ENCODE results near the gene RTEL1. TPM values are rescaled to one million over a fixed set of nuclear protein-coding genes. Genes with fewer than 3 reads are reported as not detected.
"Not testable (repeated sequence)": the region's sequence is repeated elsewhere in the genome, so short reads cannot be mapped to it uniquely, and the experiment has no call there.

The RTEL1 gene
- total and polyA plus RNA-seq, 2 experiments from 2014 or later, result 14.8 to 14.9 TPM

- no peak for TF ChIP-seq CTCF (IDR thresholded peaks at IDR 0.05; ENCODE audit: low read depth, low read length)
Measured at GRCh38 chr20:63657260-63657936, 714 bp upstream of the RTEL1 start.

GRCh38 chr20:63658749-63659187, 656 bp downstream of the RTEL1 start:
- H3K27ac ChIP-seq, result peak overlapping the region; percentile 72
- H3K9me3 ChIP-seq (ENCODE audit: low read depth), result no peaks in the 10 kb centered on the region
- H3K27me3 ChIP-seq, result no peaks in the 10 kb centered on the region
- H3K36me3 ChIP-seq, result no peaks in the 10 kb centered on the region
- TF ChIP-seq CTCF (IDR thresholded peaks at IDR 0.05; ENCODE audit: low read depth, low read length), result no peak
- H3K4me1 ChIP-seq (ENCODE audit: low read depth), result no peaks in the 10 kb centered on the region
- DNase-seq (ENCODE audit: low read depth in 1 of 2, low spot score in 1 of 2), result peak in 1 of 2 donors; percentile 67
- H3K4me3 ChIP-seq, result peak overlapping the region; percentile 62

More at GRCh38 chr20:63657260-63657936, 714 bp upstream of the RTEL1 start:
- H3K27me3 ChIP-seq, result peaks cover 3% of the 10 kb centered on the region
- no peaks in the 10 kb centered on the region for H3K9me3 ChIP-seq (ENCODE audit: low read depth)
- peak overlapping the region; percentile 72 for H3K27ac ChIP-seq
- no peak overlapping the region for H3K4me3 ChIP-seq
- no peaks in the 10 kb centered on the region for H3K4me1 ChIP-seq (ENCODE audit: low read depth)
- DNase-seq (ENCODE audit: low read depth in 1 of 2, low spot score in 1 of 2), result no peak
- no peaks in the 10 kb centered on the region for H3K36me3 ChIP-seq

DNA sequence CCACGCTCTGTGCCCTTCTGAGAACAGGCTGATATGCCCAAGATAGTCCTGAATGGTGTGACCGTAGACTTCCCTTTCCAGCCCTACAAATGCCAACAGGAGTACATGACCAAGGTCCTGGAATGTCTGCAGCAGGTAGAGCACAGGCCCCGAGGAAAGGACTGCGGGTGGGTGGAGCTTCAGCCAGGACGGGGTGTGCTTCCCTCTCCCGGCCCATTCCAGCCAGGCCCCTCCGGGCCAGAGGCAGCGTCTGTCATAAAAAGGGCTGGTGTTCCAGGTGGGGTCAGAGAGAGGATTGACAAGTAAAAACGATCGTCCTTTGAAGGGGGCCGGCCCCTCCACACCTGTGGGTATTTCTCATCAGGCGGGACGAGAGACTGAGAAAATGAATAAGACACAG, 1.3 kb downstream of the RTEL1 start:
- H3K27ac ChIP-seq, result peak overlapping the region; percentile 72
- peak overlapping the region; percentile 62 for H3K4me3 ChIP-seq
- no peaks in the 10 kb centered on the region for H3K9me3 ChIP-seq (ENCODE audit: low read depth)
- no peaks in the 10 kb centered on the region for H3K36me3 ChIP-seq
- H3K4me1 ChIP-seq (ENCODE audit: low read depth), result no peaks in the 10 kb centered on the region
- no peak for TF ChIP-seq CTCF (IDR thresholded peaks at IDR 0.05; ENCODE audit: low read depth, low read length)
- H3K27me3 ChIP-seq, result no peaks in the 10 kb centered on the region
- DNase-seq (ENCODE audit: low read depth in 1 of 2, low spot score in 1 of 2), result no peak

DNA sequence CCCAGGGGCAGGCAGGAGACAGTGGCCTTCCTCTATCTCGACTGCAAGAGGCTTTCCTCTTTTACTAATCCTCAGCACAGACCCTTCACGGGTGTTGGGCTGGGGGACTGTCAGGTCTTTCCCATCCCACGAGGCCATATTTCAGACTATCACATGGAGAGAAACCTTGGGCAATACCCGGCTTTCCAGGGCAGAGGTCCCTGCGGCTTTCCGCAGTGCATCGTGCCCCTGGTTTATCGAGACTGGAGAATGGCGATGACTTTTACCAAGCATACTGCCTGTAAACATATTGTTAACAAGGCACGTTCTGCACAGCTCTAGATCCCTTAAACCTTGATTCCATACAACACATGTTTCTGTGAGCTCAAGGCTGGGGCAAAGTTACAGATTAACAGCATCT, 2.1 kb downstream of the RTEL1 start:
- not testable (repeated sequence) for H3K9me3 ChIP-seq (ENCODE audit: low read depth); H3K4me1 ChIP-seq (ENCODE audit: low read depth); DNase-seq (ENCODE audit: low read depth in 1 of 2, low spot score in 1 of 2); H3K27me3 ChIP-seq; H3K4me3 ChIP-seq; H3K36me3 ChIP-seq; H3K27ac ChIP-seq

- Histone ChIP-seq H3K36me3 (no peaks in the 10 kb centered on the region), H3K9me3 (ENCODE audit: low read depth) (no peaks in the 10 kb centered on the region), H3K4me1 (ENCODE audit: low read depth) (no peaks in the 10 kb centered on the region), H3K27me3 (no peaks in the 10 kb centered on the region), H3K4me3 (no peak overlapping the region), H3K27ac (no peak overlapping the region)
- DNase-seq (ENCODE audit: low read depth in 1 of 2, low spot score in 1 of 2), result no peak
- no peak for TF ChIP-seq CTCF (IDR thresholded peaks at IDR 0.05; ENCODE audit: low read depth, low read length)
Measured at GRCh38 chr20:63660622-63661021, 2.5 kb downstream of the RTEL1 start.

GRCh38 chr20:63661108-63661507, 3.0 kb downstream of the RTEL1 start:
- no peak for TF ChIP-seq CTCF (IDR thresholded peaks at IDR 0.05; ENCODE audit: low read depth, low read length)
- H3K4me3 ChIP-seq, result no peak overlapping the region
- DNase-seq (ENCODE audit: low read depth in 1 of 2, low spot score in 1 of 2), result no peak
- no peaks in the 10 kb centered on the region for H3K9me3 ChIP-seq (ENCODE audit: low read depth)
- H3K27ac ChIP-seq, result no peak overlapping the region
- H3K4me1 ChIP-seq (ENCODE audit: low read depth), result no peaks in the 10 kb centered on the region
- H3K27me3 ChIP-seq, result no peaks in the 10 kb centered on the region
- H3K36me3 ChIP-seq, result peaks cover 4% of the 10 kb centered on the region
